ENCODE results near the gene SPAG16.

- TF ChIP-seq CTCF (IDR thresholded peaks at IDR 0.05) (no peak), POLR2A (IDR thresholded peaks at IDR 0.05) (no peak)
Observed at GRCh38 chr2:214076527-214076926, 792.3 kb downstream of the SPAG16 start.
